K562 (cell line): ENCODE results near the gene GPX2. TPM values are rescaled to one million over a fixed set of nuclear protein-coding genes. Genes with fewer than 3 reads are reported as not detected.
A peak's percentile ranks its signal among the peaks of the same experiment; 100 is the strongest.

Source experiments
- ATAC-seq: fragments of 200-7000 bp; cut with Tn5 transposase; 3 replicates; pipeline ENCODE4 v1.9.1; 2020; ENCODE audit warnings: moderate library complexity
- BruUV-seq: library from RNA; stranded (reverse); fragments of 400-500 nt; replicated peaks from 2 replicates; lab custom pipeline; 2021; lab: Mats Ljungman, UMichigan
- CTCF ChIA-PET: fragments of 300-600 bp; formaldehyde crosslinking; extraction: SDS; loops from one replicate; lab custom pipeline; 2021; ENCODE audit warnings: low intra/inter-chr PET ratio; lab: Yijun Ruan, JAX
- POLR2A ChIA-PET: fragments of 300-600, 350-650 bp; sonication (Branson Sonifier 250); formaldehyde crosslinking; extraction: SDS; loops from one replicate; lab custom pipeline; 2021; ENCODE audit warnings: antibody characterized with exemption, inconsistent platforms; lab: Yijun Ruan, JAX
- DNase-seq, 4 experiments: peaks; one replicate each; pipeline versions ENCODE4 v3.0.0 to v3.0.0-alpha.2; 2011 to 2018; ENCODE audit warnings: low spot score in 3 of 4, mixed read lengths in 3 of 4; ENCODE audit errors: extremely low read depth in 1 of 4
- FAIRE-seq: peaks from 2 replicates; lab custom pipeline; 2011; peaks lifted over from hg19 to GRCh38; lab: Jason Lieb, UNC
- H2AFZ ChIP-seq: 2 replicates; pipeline ENCODE4 v1.6.0; 2011; ENCODE audit warnings: low read depth, low read length, control low read depth, inconsistent platforms
- H3K27ac ChIP-seq: fragments of 200-600 bp; 3 replicates; pipeline ENCODE4 v1.8.0; 2011; ENCODE audit warnings: low read depth, mild to moderate bottlenecking, control low read depth, inconsistent platforms, low read length, moderate library complexity, mixed read lengths; ENCODE audit errors: extremely low read depth
- H3K27me3 ChIP-seq, 2 experiments: fragments of 300-600 bp in 1 of 2; 2 replicates in 1 of 2; 3 replicates in 1 of 2; pipeline versions ENCODE4 v1.6.0 to v1.8.0; 2011; ENCODE audit warnings: inconsistent platforms in 2 of 2, low read length in 2 of 2, mild to moderate bottlenecking in 1 of 2, mixed read lengths in 1 of 2, moderate library complexity in 1 of 2; ENCODE audit not compliant: control insufficient read depth in 2 of 2, insufficient read depth in 2 of 2
- H3K36me3 ChIP-seq: fragments of 300-600 bp; 3 replicates; pipeline ENCODE4 v1.8.0; 2011; ENCODE audit warnings: mild to moderate bottlenecking, low read length, inconsistent platforms; ENCODE audit not compliant: control insufficient read depth, insufficient read depth
- H3K4me1 ChIP-seq, 2 experiments: fragments of 200-600 bp in 1 of 2; replicated peaks in 1 of 2; 2 replicates in 1 of 2; 3 replicates in 1 of 2; pipeline versions ENCODE4 v1.5.1 to v1.8.0; 2011; ENCODE audit warnings: inconsistent platforms in 2 of 2, low read length in 2 of 2, mild to moderate bottlenecking in 1 of 2, mixed read lengths in 1 of 2, moderate library complexity in 1 of 2; ENCODE audit not compliant: control insufficient read depth in 2 of 2, insufficient read depth in 2 of 2
- H3K4me2 ChIP-seq: 2 replicates; pipeline ENCODE4 v1.6.1; 2011; ENCODE audit warnings: low read length, control low read depth, inconsistent platforms, mixed read lengths; ENCODE audit not compliant: insufficient read depth
- H3K4me3 ChIP-seq: fragments of 200-600 bp; sonication (generic), shearing (Covaris generic); 2 replicates; pipeline ENCODE4 v1.5.1; 2016; ENCODE audit warnings: control low read depth, inconsistent platforms
- H3K79me2 ChIP-seq: fragments of 200-600 bp; 3 replicates; pipeline ENCODE4 v1.8.0; 2011; ENCODE audit warnings: low read length, inconsistent platforms; ENCODE audit not compliant: control insufficient read depth, insufficient read depth
- H3K9ac ChIP-seq, 2 experiments: 2 replicates each; pipeline versions ENCODE4 v1.6.0 to v1.6.1; 2011; ENCODE audit warnings: low read depth in 2 of 2, low read length in 2 of 2, control low read depth in 1 of 2, inconsistent platforms in 1 of 2, mild to moderate bottlenecking in 1 of 2, mixed read lengths in 1 of 2; ENCODE audit not compliant: insufficient read depth in 1 of 2
- H3K9me1 ChIP-seq: one replicate; pipeline ENCODE4 v1.6.0; 2011; ENCODE audit warnings: inconsistent platforms, mild to moderate bottlenecking, low read length, moderate library complexity; ENCODE audit not compliant: control insufficient read depth, insufficient read depth
- H3K9me3 ChIP-seq: replicated peaks from 2 replicates; pipeline ENCODE4 v1.5.1; 2011; ENCODE audit warnings: low read depth, low read length, inconsistent platforms; ENCODE audit not compliant: control insufficient read depth, insufficient read depth
- H4K20me1 ChIP-seq: replicated peaks from 2 replicates; pipeline ENCODE4 v1.6.1; 2011; ENCODE audit warnings: low read length, inconsistent platforms, mixed read lengths; ENCODE audit not compliant: control insufficient read depth, insufficient read depth
- ARID2 ChIP-seq: fragments of 450-650 bp; IDR thresholded peaks from 2 replicates; pipeline ENCODE4 v1.6.1; 2017; ENCODE audit warnings: antibody characterized with exemption, mild to moderate bottlenecking
- ARNT ChIP-seq, 2 experiments: fragments of 450-650 bp; IDR thresholded peaks; 2 replicates each; pipeline ENCODE4 v1.6.1; 2016; ENCODE audit warnings: mild to moderate bottlenecking in 1 of 2
- ELF1 ChIP-seq: fragments of 200-800 bp; sonication (Bioruptor generic); IDR thresholded peaks from 2 replicates; pipeline ENCODE4 v1.6.1; 2016; ENCODE audit warnings: missing genetic modification characterization, missing compliant biosample characterization
- NUFIP1 ChIP-seq: fragments of 450-650 bp; IDR thresholded peaks from 2 replicates; pipeline ENCODE4 v1.6.1; 2018; ENCODE audit not compliant: partially characterized antibody
- PRMT5 ChIP-seq: sonication (generic); formaldehyde crosslinking; IDR thresholded peaks from 2 replicates; pipeline ENCODE4 v1.5.0; 2020; ENCODE audit warnings: missing genetic modification reagents
- RAD21 ChIP-seq, 2 experiments: fragments of 250-450 bp in 1 of 2; fragments of 450-650 bp in 1 of 2; sonication (Bioruptor Pico) in 1 of 2; formaldehyde crosslinking in 1 of 2; IDR thresholded peaks in 1 of 2; conservative IDR thresholded peaks in 1 of 2; 2 replicates each; pipeline versions ENCODE4 v1.4.0 to v1.8.0; 2020 to 2022; ENCODE audit warnings: mild to moderate bottlenecking in 2 of 2, moderate library complexity in 1 of 2
- SMARCC2 ChIP-seq: fragments of 450-650 bp; IDR thresholded peaks from 2 replicates; pipeline ENCODE4 v1.6.1; 2017; ENCODE audit warnings: antibody characterized with exemption, moderate library complexity, mild to moderate bottlenecking, low read depth
- SNIP1 ChIP-seq: fragments of 450-650 bp; IDR thresholded peaks from 2 replicates; pipeline ENCODE4 v1.7.1; 2017; ENCODE audit warnings: low read depth, mild to moderate bottlenecking
- WGBS: fragments of 100-300 bp; shearing (Covaris generic); methylation state at CpG from one replicate; pipeline ENCODE4 v1.1.6; 2016; ENCODE audit warnings: low coverage, mixed read lengths; ENCODE audit not compliant: insufficient coverage; ENCODE audit errors: missing lambda C conversion rate; 5-methylcytosine and 5-hydroxymethylcytosine counted together
- in situ Hi-C: fragments of 300-500 bp; cut with MboI; formaldehyde crosslinking; loops from 4 replicates; pipeline ENCODE4 v1.15.0; 2018; ENCODE audit warnings: inconsistent platforms, mixed read lengths
- intact Hi-C: fragments of 100-400 bp; cut with micrococcal nuclease; formaldehyde crosslinking; loops from 2 replicates; pipeline ENCODE4 v1.14.2; 2022
- polyA plus RNA-seq, 8 experiments: library from polyadenylated mRNA; depleted of rRNA in 4 of 8; stranded (reverse) in 5 of 8; unstranded in 3 of 8; fragments of >200 nt; fragmentation: Nextera tagmentation in 2 of 8; fragmentation: Illumina TruSeq in 1 of 8; extraction: Ambion mirVana in 2 of 8; extraction: Trizol in 1 of 8; gene quantifications; 2 replicates each; pipeline versions ENCODE4 v1.2.1 to v1.2.3, GENCODE V29; 2011 to 2014; ENCODE audit warnings: inconsistent platforms in 1 of 8, missing spikeins in 1 of 8
- total RNA-seq, 7 experiments: library from RNA; depleted of rRNA in 6 of 7; stranded (reverse); fragments of >200 nt in 6 of 7; fragmentation: Illumina TruSeq in 2 of 7; extraction: Trizol in 2 of 7; gene quantifications; 2 replicates each; pipeline versions ENCODE4 v1.2.1 to v1.2.3, GENCODE V29; 2011 to 2021; ENCODE audit warnings: low replicate concordance in 1 of 7
- TF ChIP-seq, protein P1 (sequence below): IDR thresholded peaks from 2 replicates; pipeline ENCODE4 v1.6.1; 2014; ENCODE audit warnings: antibody characterized with exemption
- TF ChIP-seq, protein P2 (sequence below): fragments of 250-450 bp; sonication (Bioruptor Pico); IDR thresholded peaks from 2 replicates; pipeline ENCODE4 v1.4.0; 2020; ENCODE audit warnings: mild to moderate bottlenecking
- TF ChIP-seq, protein P3 (sequence below), 3 experiments: IDR thresholded peaks in 2 of 3; conservative IDR thresholded peaks in 1 of 3; 2 replicates each; pipeline ENCODE4 v1.5.1; 2011 to 2012; ENCODE audit warnings: low read length in 3 of 3, mild to moderate bottlenecking in 3 of 3, control low read depth in 2 of 3, improper control_type of control experiment in 1 of 3, inconsistent platforms in 1 of 3, low read depth in 1 of 3, mixed read lengths in 1 of 3, moderate library complexity in 1 of 3; ENCODE audit not compliant: insufficient read depth in 2 of 3

The GPX2 gene
- total and polyA plus RNA-seq, 9 of the 15 experiments (the other 6 are each of a cell fraction or from before 2014, with no cell fraction given), result 0.24 TPM; not detected in 8

DNA sequence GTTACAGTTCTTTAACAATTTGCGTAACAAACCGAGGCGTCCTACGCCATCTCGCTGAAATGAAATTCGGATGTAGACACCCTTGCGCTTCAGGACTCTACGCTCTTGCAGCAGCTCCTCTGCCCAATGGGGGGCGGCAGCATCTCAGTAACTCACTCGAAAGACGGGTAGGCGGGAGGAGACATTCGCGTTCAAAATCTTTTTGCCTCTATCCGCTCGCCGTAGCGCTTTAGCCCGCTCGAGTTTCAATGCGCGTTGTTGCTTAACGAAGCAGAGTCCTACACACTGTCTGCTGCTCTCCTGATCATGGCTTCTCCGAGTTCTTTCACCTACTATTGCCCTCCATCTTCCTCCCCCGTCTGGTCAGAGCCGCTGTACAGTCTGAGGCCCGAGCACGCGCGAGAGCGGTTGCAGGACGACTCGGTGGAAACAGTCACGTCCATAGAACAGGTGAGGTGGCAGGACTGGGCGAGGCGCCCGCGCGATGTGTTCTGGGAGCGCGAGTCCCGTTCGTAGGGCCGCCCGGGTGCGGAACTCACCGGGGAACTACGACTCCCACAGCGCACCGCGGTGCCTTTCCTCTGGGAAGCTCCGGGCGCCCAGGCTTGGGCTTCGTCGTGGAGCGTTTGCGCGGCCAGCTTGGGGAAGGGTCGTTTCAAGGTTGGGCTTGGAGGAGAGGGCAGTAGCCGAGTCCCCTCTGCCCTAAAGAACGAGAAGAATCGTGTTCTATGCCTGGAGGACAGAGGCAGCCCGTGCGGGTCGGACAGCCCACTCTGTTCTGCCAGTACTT is 44.3 kb upstream of the GPX2 start, which contains the start of gene FNTB (continued):
- TF ChIP-seq, protein P1, sequence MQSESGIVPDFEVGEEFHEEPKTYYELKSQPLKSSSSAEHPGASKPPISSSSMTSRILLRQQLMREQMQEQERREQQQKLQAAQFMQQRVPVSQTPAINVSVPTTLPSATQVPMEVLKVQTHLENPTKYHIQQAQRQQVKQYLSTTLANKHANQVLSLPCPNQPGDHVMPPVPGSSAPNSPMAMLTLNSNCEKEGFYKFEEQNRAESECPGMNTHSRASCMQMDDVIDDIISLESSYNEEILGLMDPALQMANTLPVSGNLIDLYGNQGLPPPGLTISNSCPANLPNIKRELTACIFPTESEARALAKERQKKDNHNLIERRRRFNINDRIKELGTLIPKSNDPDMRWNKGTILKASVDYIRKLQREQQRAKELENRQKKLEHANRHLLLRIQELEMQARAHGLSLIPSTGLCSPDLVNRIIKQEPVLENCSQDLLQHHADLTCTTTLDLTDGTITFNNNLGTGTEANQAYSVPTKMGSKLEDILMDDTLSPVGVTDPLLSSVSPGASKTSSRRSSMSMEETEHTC, result no peak
- TF ChIP-seq ARNT (IDR thresholded peaks at IDR 0.05) (no peak; a peak in 1 of 4 replicates), SNIP1 (no peak)

DNA sequence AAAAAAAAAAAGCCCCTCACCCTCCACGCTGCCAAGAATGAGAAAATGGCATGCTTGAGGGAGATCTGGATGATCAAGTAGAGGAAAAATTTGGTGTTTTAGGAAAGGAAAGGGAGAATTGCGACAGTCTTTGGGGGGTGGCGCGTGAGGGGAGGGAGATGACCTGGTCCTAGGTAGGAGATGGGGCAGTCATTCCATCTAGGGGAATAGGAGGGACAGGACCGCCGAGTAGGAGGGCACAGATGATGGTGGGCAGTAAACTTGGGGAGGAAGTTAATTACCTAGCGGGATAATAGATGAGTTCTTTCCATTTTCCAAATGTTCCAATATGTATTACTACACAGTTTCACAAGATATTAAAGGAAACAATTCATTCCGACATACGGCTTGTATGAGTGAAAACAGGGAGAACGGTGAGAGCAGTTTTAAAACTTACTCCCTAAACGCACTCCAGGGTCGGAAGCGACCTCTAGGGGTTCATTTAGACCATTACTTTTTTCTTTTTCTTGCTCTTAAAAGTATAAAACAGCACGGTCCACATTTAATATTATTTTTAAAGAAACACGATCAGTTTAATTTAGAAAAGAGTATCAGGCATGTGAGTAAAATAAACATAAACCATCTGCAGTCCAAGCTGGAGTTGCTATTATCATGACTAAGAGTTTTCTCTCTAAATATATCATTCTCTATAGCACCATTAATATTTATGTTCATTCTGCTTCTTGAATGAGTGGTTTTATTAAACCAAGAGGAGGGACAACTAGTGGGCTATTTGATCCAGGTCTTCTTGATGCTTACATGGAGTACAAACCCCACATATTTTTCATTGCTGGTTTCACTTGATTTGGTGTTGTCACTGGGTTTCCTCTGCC is 41.1 kb upstream of the GPX2 start:
- Histone ChIP-seq H3K4me2 (peak overlapping the region; percentile 61), H3K4me3 (no peak overlapping the region), H4K20me1 (no peaks in the 10 kb centered on the region), H3K79me2 (peaks cover 16% of the 10 kb centered on the region), H3K27me3 (peaks cover 0 to 4% of the 10 kb centered on the region in 2 experiments; a peak in 3 of 5 replicates), H3K27ac (no peak overlapping the region)
- BruUV-seq, result no TSS peak
- DNase-seq, result peak in 3 of 4 experiments; percentile 17 to 57 (median 29)
- 5% methylated on average over 10 of the region's 15 CpGs for WGBS
- no peak for ATAC-seq
- TF ChIP-seq PRMT5 (CRISPR knock-in tag) (no peak), NUFIP1 (no peak), ARID2 (no peak), SMARCC2 (no peak), RAD21 (CRISPR knock-in tag; conservative IDR thresholded peaks at IDR 0.05 in 1 of 2, IDR thresholded peaks at IDR 0.05 in 1 of 2) (peak; percentile 31 to 67; a peak in 3 of 4 replicates), ELF1 (no peak)
- TF ChIP-seq, protein P2, sequence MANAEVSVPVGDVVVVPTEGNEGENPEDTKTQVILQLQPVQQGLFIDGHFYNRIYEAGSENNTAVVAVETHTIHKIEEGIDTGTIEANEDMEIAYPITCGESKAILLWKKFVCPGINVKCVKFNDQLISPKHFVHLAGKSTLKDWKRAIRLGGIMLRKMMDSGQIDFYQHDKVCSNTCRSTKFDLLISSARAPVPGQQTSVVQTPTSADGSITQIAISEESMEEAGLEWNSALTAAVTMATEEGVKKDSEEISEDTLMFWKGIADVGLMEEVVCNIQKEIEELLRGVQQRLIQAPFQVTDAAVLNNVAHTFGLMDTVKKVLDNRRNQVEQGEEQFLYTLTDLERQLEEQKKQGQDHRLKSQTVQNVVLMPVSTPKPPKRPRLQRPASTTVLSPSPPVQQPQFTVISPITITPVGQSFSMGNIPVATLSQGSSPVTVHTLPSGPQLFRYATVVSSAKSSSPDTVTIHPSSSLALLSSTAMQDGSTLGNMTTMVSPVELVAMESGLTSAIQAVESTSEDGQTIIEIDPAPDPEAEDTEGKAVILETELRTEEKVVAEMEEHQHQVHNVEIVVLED (CRISPR knock-in tag), result no peak
- TF ChIP-seq, protein P3, sequence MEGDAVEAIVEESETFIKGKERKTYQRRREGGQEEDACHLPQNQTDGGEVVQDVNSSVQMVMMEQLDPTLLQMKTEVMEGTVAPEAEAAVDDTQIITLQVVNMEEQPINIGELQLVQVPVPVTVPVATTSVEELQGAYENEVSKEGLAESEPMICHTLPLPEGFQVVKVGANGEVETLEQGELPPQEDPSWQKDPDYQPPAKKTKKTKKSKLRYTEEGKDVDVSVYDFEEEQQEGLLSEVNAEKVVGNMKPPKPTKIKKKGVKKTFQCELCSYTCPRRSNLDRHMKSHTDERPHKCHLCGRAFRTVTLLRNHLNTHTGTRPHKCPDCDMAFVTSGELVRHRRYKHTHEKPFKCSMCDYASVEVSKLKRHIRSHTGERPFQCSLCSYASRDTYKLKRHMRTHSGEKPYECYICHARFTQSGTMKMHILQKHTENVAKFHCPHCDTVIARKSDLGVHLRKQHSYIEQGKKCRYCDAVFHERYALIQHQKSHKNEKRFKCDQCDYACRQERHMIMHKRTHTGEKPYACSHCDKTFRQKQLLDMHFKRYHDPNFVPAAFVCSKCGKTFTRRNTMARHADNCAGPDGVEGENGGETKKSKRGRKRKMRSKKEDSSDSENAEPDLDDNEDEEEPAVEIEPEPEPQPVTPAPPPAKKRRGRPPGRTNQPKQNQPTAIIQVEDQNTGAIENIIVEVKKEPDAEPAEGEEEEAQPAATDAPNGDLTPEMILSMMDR (IDR thresholded peaks at IDR 0.05 in 2 of 3, conservative IDR thresholded peaks at IDR 0.05 in 1 of 3; ENCODE audit: insufficient read depth in 2 of 3, low read depth in 1 of 3, low read length in 3 of 3), result peak; percentile 29 to 73 (median 46); a peak in 3 of 6 replicates
- TF ChIP-seq, all 486 proteins: peak for 2
- peak overlapping the region; percentile 59 for H2AFZ ChIP-seq
- H3K36me3 ChIP-seq, result no peaks in the 10 kb centered on the region
- FAIRE-seq, result peak; percentile 60
- no peak overlapping the region for H3K9ac ChIP-seq
- POLR2A ChIA-PET, result no interaction called here
- CTCF ChIA-PET, result interaction anchor here (1.2 kb wide), 1 partner anchor 182 kb away, joined by 3 read pairs; no protein-coding TSS in a partner anchor
- peaks cover 0 to 4% of the 10 kb centered on the region in 2 experiments; a peak in 3 of 5 replicates for H3K4me1 ChIP-seq
- H3K9me1 ChIP-seq, result no peaks in the 10 kb centered on the region
- intact Hi-C loops, result loop anchor here (5.0 to 10.0 kb wide), 2 partner anchors 81 to 309 kb away; no protein-coding TSS in a partner anchor
- in situ Hi-C loops, result no loop called here
- H3K9me3 ChIP-seq, result no peaks in the 10 kb centered on the region
